Psoas muscle (tissue), 8 donors: ENCODE measurements around the gene EML5. TPM values are rescaled to one million over a fixed set of nuclear protein-coding genes. Genes with fewer than 3 reads are reported as not detected.

ENCODE experiments used
- ATAC-seq, 4 donors: fragments of 200-7000 bp; cut with Tn5 transposase; one replicate each; pipeline ENCODE4 v1.9.1; 2020; ENCODE audit warnings: moderate library complexity in 3 of 4, mild to moderate bottlenecking in 2 of 4
- DNase-seq, 2 donors: peaks; one replicate each; pipeline ENCODE4 v3.0.0-alpha.2; 2020
- H3K27ac ChIP-seq: fragments of 200-600 bp; one replicate; pipeline ENCODE4 v1.8.0; 2022
- H3K27me3 ChIP-seq, 3 donors: fragments of 200-600 bp in 1 of 3; one replicate each; pipeline versions ENCODE4 v1.6.1 to v1.8.0; 2013 to 2022; ENCODE audit warnings: low read length in 2 of 3, mild to moderate bottlenecking in 2 of 3, moderate library complexity in 1 of 3; ENCODE audit not compliant: insufficient read depth in 3 of 3
- H3K36me3 ChIP-seq, 2 donors: fragments of 200-600 bp in 1 of 2; one replicate each; pipeline versions ENCODE4 v1.6.1 to v1.8.0; 2013 to 2022; ENCODE audit warnings: low read depth in 1 of 2, mild to moderate bottlenecking in 1 of 2, moderate library complexity in 1 of 2; ENCODE audit not compliant: insufficient read depth in 1 of 2
- H3K4me1 ChIP-seq: fragments of 200-600 bp; one replicate; pipeline ENCODE4 v1.8.0; 2022
- H3K4me3 ChIP-seq: fragments of 200-600 bp; one replicate; pipeline ENCODE4 v1.8.0; 2022; ENCODE audit warnings: mild to moderate bottlenecking
- H3K9me3 ChIP-seq: fragments of 200-600 bp; one replicate; pipeline ENCODE4 v1.8.0; 2022
- CTCF ChIP-seq: fragments of 200-600 bp; IDR thresholded peaks from one replicate; pipeline ENCODE4 v1.8.0; 2022; ENCODE audit warnings: antibody characterized with exemption
- WGBS, 3 donors: extraction: QIAGEN DNeasy Blood & Tissue Kit; methylation state at CpG; one replicate each; pipeline versions ENCODE4 v1.1.6 to v1.1.7; 2013; 5-methylcytosine and 5-hydroxymethylcytosine counted together
- intact Hi-C, 2 donors: fragments of 100-400 bp; cut with DNase I; formaldehyde crosslinking; loops; one replicate each; pipeline versions ENCODE4 v1.11.0 to v1.14.2; 2022
- polyA plus RNA-seq, 3 donors: library from polyadenylated mRNA; stranded (reverse); fragments of 200-250 nt; gene quantifications; one replicate each; pipeline ENCODE4 v1.2.3, GENCODE V29; 2013
- total RNA-seq, 4 donors: library from RNA; stranded (reverse); fragmentation: NEBNext Ultra II Directional in 2 of 4; extraction: Animal tissue kit (Norgen Biotek cat#: 25700) in 2 of 4; gene quantifications; one replicate each; pipeline versions ENCODE4 v1.2.1 to v1.2.4, GENCODE V29; 2021 to 2023
- donor health status: healthy with polysubstance abuse.
- donor health status: DM: no; HTN: no; CAD: no; lungs with moderate emphysema.
- donor health status: Bipolar disorder and iron deficiency.
- donor health status: healthy.
- donor health status: DM: yes; HTN: yes; CAD: no.
- donor health status: DM: no; HTN: no; CAD: no.
- donor health status: DM: no; HTN: no; CAD: no.
- donor health status: DM: yes; HTN: yes; CAD: no.

The EML5 gene
- total and polyA plus RNA-seq, 7 donors = 0.04 to 0.24 (median 0.17) TPM

GRCh38 chr14:88829685-88830302 lies 37.0 kb upstream of the EML5 start:
- Histone ChIP-seq H3K27ac (no peak overlapping the region), H3K9me3 (no peaks in the 10 kb centered on the region), H3K36me3 (no peaks in the 10 kb centered on the region), H3K4me3 (no peak overlapping the region), H3K27me3 (no peaks in the 10 kb centered on the region), H3K4me1 (no peaks in the 10 kb centered on the region)
- ATAC-seq (no peak), DNase-seq (no peak)
- 74 to 79% (median 75%) methylated on average over 4 of the region's 4 CpGs for WGBS, 3 donors
- no peak for TF ChIP-seq CTCF
- intact Hi-C loops = no loop called here

GRCh38 chr14:88829188-88829587 lies 36.4 kb upstream of the EML5 start:
- intact Hi-C loops = no loop called here
- H3K36me3 ChIP-seq = no peaks in the 10 kb centered on the region
- no peak overlapping the region for H3K27ac ChIP-seq
- ATAC-seq (no peak), DNase-seq (no peak)
- H3K4me1 ChIP-seq = no peaks in the 10 kb centered on the region
- H3K4me3 ChIP-seq = no peak overlapping the region
- no peak for TF ChIP-seq CTCF
- no peaks in the 10 kb centered on the region for H3K27me3 ChIP-seq
- H3K9me3 ChIP-seq = no peaks in the 10 kb centered on the region
- 66 to 72% (median 71%) methylated on average over 3 of the region's 3 CpGs for WGBS, 3 donors

GRCh38 chr14:88825503-88825902 lies 32.8 kb upstream of the EML5 start:
- H3K4me1 ChIP-seq = no peaks in the 10 kb centered on the region
- no peaks in the 10 kb centered on the region for H3K36me3 ChIP-seq
- H3K4me3 ChIP-seq = peak overlapping the region; percentile 70
- DNase-seq (no peak), ATAC-seq (no peak)
- no peak for TF ChIP-seq CTCF
- H3K27me3 ChIP-seq = no peaks in the 10 kb centered on the region
- H3K27ac ChIP-seq = no peak overlapping the region
- WGBS, 3 donors = 94 to 96% (median 95%) methylated on average over 9 of the region's 9 CpGs
- intact Hi-C loops = no loop called here
- no peaks in the 10 kb centered on the region for H3K9me3 ChIP-seq

- DNase-seq = no peak
- ATAC-seq = no peak
- Histone ChIP-seq H3K9me3 (no peaks in the 10 kb centered on the region), H3K36me3 (no peaks in the 10 kb centered on the region), H3K4me1 (no peaks in the 10 kb centered on the region), H3K27me3 (no peaks in the 10 kb centered on the region), H3K4me3 (peak overlapping the region; percentile 70), H3K27ac (peak overlapping the region; percentile 83)
- 3 to 5% (median 4%) methylated on average over 5 of the region's 5 CpGs for WGBS, 3 donors
- intact Hi-C loops = no loop called here
- no peak for TF ChIP-seq CTCF
Observed at GRCh38 chr14:88825078-88825458, 32.3 kb upstream of the EML5 start.
